Activated CD8-positive, alpha-beta memory T cell treated with anti-CD3 and anti-CD28 coated beads, Interleukin-2, amount 10 ng/mL, durations not matched to agents 7 days and 5 days (primary cell): ENCODE measurements around the gene GRID1. TPM values are rescaled to one million over a fixed set of nuclear protein-coding genes. Genes with fewer than 3 reads are reported as not detected.

Experiments used
- ATAC-seq: fragments of 150-1000 bp; cut with Tn5 transposase; one replicate; pipeline ENCODE4 v1.10.0; 2021; ENCODE audit warnings: moderate library complexity
- CTCF ChIA-PET: fragments of 350-600 bp; sonication (Branson Sonifier 250); formaldehyde crosslinking; loops from one replicate; lab custom pipeline; 2021; ENCODE audit warnings: antibody characterized with exemption; lab: Charles Lee
- DNase-seq: peaks from one replicate; pipeline ENCODE4 v3.0.0-alpha.2; 2020
- H3K27ac Mint-ChIP-seq: one replicate; pipeline ENCODE4 v1.8.0; 2021; ENCODE audit warnings: mild to moderate bottlenecking, mixed read lengths
- H3K27me3 Mint-ChIP-seq: one replicate; pipeline ENCODE4 v1.8.0; 2021; ENCODE audit warnings: mixed read lengths
- H3K36me3 Mint-ChIP-seq: one replicate; pipeline ENCODE4 v1.8.0; 2021; ENCODE audit warnings: mild to moderate bottlenecking, mixed read lengths
- H3K4me1 Mint-ChIP-seq: one replicate; pipeline ENCODE4 v1.8.0; 2021; ENCODE audit warnings: mixed read lengths
- H3K4me3 Mint-ChIP-seq: one replicate; pipeline ENCODE4 v1.8.0; 2021; ENCODE audit warnings: mild to moderate bottlenecking, moderate library complexity, mixed read lengths
- H3K9me3 Mint-ChIP-seq: one replicate; pipeline ENCODE4 v1.8.0; 2022; ENCODE audit warnings: low read depth, mixed read lengths
- total RNA-seq, 2 experiments: library from RNA; stranded (reverse); gene quantifications; one replicate each; pipeline ENCODE4 v1.2.3, GENCODE V29; 2021

The GRID1 gene
- total RNA-seq, 2 experiments from 2014 or later: not detected

- CTCF ChIA-PET: no interaction called here
- H3K9me3 Mint-ChIP-seq: no peaks in the 10 kb centered on the region
- H3K36me3 Mint-ChIP-seq: no peaks in the 10 kb centered on the region
- no peaks in the 10 kb centered on the region for H3K4me1 Mint-ChIP-seq
- H3K27ac Mint-ChIP-seq: no peak overlapping the region
- H3K4me3 Mint-ChIP-seq: no peak overlapping the region
- ATAC-seq (no peak), DNase-seq (no peak)
- H3K27me3 Mint-ChIP-seq: no peaks in the 10 kb centered on the region
These were observed 159.4 kb downstream of the GRID1 start for GRCh38 chr10:86207226-86207625.

GRCh38 chr10:86206240-86206579 is 160.4 kb downstream of the GRID1 start:
- Mint-ChIP-seq H3K4me1 (no peaks in the 10 kb centered on the region), H3K4me3 (no peak overlapping the region), H3K9me3 (no peaks in the 10 kb centered on the region), H3K36me3 (no peaks in the 10 kb centered on the region), H3K27me3 (peaks cover 3% of the 10 kb centered on the region), H3K27ac (no peak overlapping the region)
- no peak for DNase-seq
- CTCF ChIA-PET: no interaction called here
- no peak for ATAC-seq

GRCh38 chr10:86205306-86206239 is 161.0 kb downstream of the GRID1 start:
- Mint-ChIP-seq H3K4me1 (no peaks in the 10 kb centered on the region), H3K36me3 (no peaks in the 10 kb centered on the region), H3K27me3 (peaks cover 4% of the 10 kb centered on the region), H3K9me3 (no peaks in the 10 kb centered on the region), H3K27ac (no peak overlapping the region), H3K4me3 (no peak overlapping the region)
- ATAC-seq: no peak
- no peak for DNase-seq
- CTCF ChIA-PET: no interaction called here

GRCh38 chr10:86204421-86205305 is 161.9 kb downstream of the GRID1 start:
- peaks cover 4% of the 10 kb centered on the region for H3K27me3 Mint-ChIP-seq

GRCh38 chr10:86203162-86203905 is 163.3 kb downstream of the GRID1 start:
- ATAC-seq (no peak), DNase-seq (no peak)
- Mint-ChIP-seq H3K27ac (no peak overlapping the region), H3K36me3 (no peaks in the 10 kb centered on the region), H3K27me3 (peaks cover 4% of the 10 kb centered on the region), H3K9me3 (no peaks in the 10 kb centered on the region), H3K4me1 (no peaks in the 10 kb centered on the region), H3K4me3 (no peak overlapping the region)
- CTCF ChIA-PET: no interaction called here

More at GRCh38 chr10:86204421-86205305, 161.9 kb downstream of the GRID1 start:
- no peaks in the 10 kb centered on the region for H3K36me3 Mint-ChIP-seq
- H3K4me1 Mint-ChIP-seq: no peaks in the 10 kb centered on the region
- H3K27ac Mint-ChIP-seq: no peak overlapping the region
- no peak for ATAC-seq
- H3K9me3 Mint-ChIP-seq: no peaks in the 10 kb centered on the region
- H3K4me3 Mint-ChIP-seq: no peak overlapping the region
- CTCF ChIA-PET: no interaction called here
- no peak for DNase-seq

GRCh38 chr10:86202226-86202735 is 164.3 kb downstream of the GRID1 start:
- CTCF ChIA-PET: no interaction called here
- DNase-seq (no peak), ATAC-seq (no peak)
- Mint-ChIP-seq H3K27me3 (peaks cover 10% of the 10 kb centered on the region), H3K36me3 (no peaks in the 10 kb centered on the region), H3K9me3 (no peaks in the 10 kb centered on the region), H3K27ac (no peak overlapping the region), H3K4me1 (no peaks in the 10 kb centered on the region), H3K4me3 (no peak overlapping the region)

GRCh38 chr10:86200867-86201266 is 165.7 kb downstream of the GRID1 start:
- no peak overlapping the region for H3K4me3 Mint-ChIP-seq
- H3K9me3 Mint-ChIP-seq: no peaks in the 10 kb centered on the region
- H3K27me3 Mint-ChIP-seq: peaks cover 13% of the 10 kb centered on the region
- ATAC-seq (no peak), DNase-seq (no peak)
- CTCF ChIA-PET: no interaction called here
- H3K36me3 Mint-ChIP-seq: no peaks in the 10 kb centered on the region
- no peak overlapping the region for H3K27ac Mint-ChIP-seq
- no peaks in the 10 kb centered on the region for H3K4me1 Mint-ChIP-seq

GRCh38 chr10:86200269-86200668 is 166.3 kb downstream of the GRID1 start:
- ATAC-seq (no peak), DNase-seq (no peak)
- H3K36me3 Mint-ChIP-seq: no peaks in the 10 kb centered on the region
- peaks cover 13% of the 10 kb centered on the region for H3K27me3 Mint-ChIP-seq
- H3K27ac Mint-ChIP-seq: no peak overlapping the region
- H3K9me3 Mint-ChIP-seq: no peaks in the 10 kb centered on the region
- no peaks in the 10 kb centered on the region for H3K4me1 Mint-ChIP-seq
- no peak overlapping the region for H3K4me3 Mint-ChIP-seq
- CTCF ChIA-PET: no interaction called here

- Mint-ChIP-seq H3K9me3 (no peaks in the 10 kb centered on the region), H3K4me1 (no peaks in the 10 kb centered on the region), H3K4me3 (no peak overlapping the region), H3K27ac (no peak overlapping the region), H3K27me3 (peaks cover 13% of the 10 kb centered on the region), H3K36me3 (no peaks in the 10 kb centered on the region)
- no peak for DNase-seq
- CTCF ChIA-PET: no interaction called here
- no peak for ATAC-seq
These were observed 167.6 kb downstream of the GRID1 start for GRCh38 chr10:86199041-86199440.

- H3K27me3 Mint-ChIP-seq: peaks cover 13% of the 10 kb centered on the region
- CTCF ChIA-PET: no interaction called here
- H3K27ac Mint-ChIP-seq: no peak overlapping the region
- H3K4me1 Mint-ChIP-seq: no peaks in the 10 kb centered on the region
- no peaks in the 10 kb centered on the region for H3K36me3 Mint-ChIP-seq
- DNase-seq: no peak
- H3K9me3 Mint-ChIP-seq: no peaks in the 10 kb centered on the region
- H3K4me3 Mint-ChIP-seq: no peak overlapping the region
- no peak for ATAC-seq
These were observed 168.3 kb downstream of the GRID1 start for GRCh38 chr10:86198271-86198670.

GRCh38 chr10:86197166-86197790 is 169.3 kb downstream of the GRID1 start:
- Mint-ChIP-seq H3K36me3 (no peaks in the 10 kb centered on the region), H3K4me3 (no peak overlapping the region), H3K27ac (no peak overlapping the region), H3K9me3 (no peaks in the 10 kb centered on the region), H3K27me3 (peaks cover 13% of the 10 kb centered on the region), H3K4me1 (no peaks in the 10 kb centered on the region)
- no peak for DNase-seq
- no peak for ATAC-seq
- CTCF ChIA-PET: no interaction called here

- Mint-ChIP-seq H3K27me3 (peaks cover 9% of the 10 kb centered on the region), H3K4me3 (no peak overlapping the region), H3K9me3 (no peaks in the 10 kb centered on the region), H3K4me1 (no peaks in the 10 kb centered on the region), H3K27ac (no peak overlapping the region), H3K36me3 (no peaks in the 10 kb centered on the region)
- CTCF ChIA-PET: no interaction called here
- DNase-seq (no peak), ATAC-seq (no peak)
These were observed 171.0 kb downstream of the GRID1 start for GRCh38 chr10:86195521-86196157.
